HCT116 (cell line): ENCODE data around the gene PDZD8. TPM values are rescaled to one million over a fixed set of nuclear protein-coding genes. Genes with fewer than 3 reads are reported as not detected.

Source experiments
- ATAC-seq: fragments of 200-7000 bp; cut with Tn5 transposase; 2 replicates; pipeline ENCODE4 v1.9.1; 2020; ENCODE audit warnings: mild to moderate bottlenecking, moderate library complexity
- BruUV-seq: library from RNA; stranded (reverse); fragments of 400-500 nt; replicated peaks from 2 replicates; lab custom pipeline; 2021; lab: Mats Ljungman, UMichigan
- CTCF ChIA-PET: fragments of 300-600 bp; sonication (Branson Sonifier 250); formaldehyde crosslinking; loops from one replicate; lab custom pipeline; 2021; ENCODE audit warnings: antibody characterized with exemption; lab: Charles Lee
- POLR2A ChIA-PET: fragments of 300-600, 350-600 bp; sonication (Branson Sonifier 250); formaldehyde crosslinking; loops from one replicate; lab custom pipeline; 2021; ENCODE audit warnings: antibody characterized with exemption; lab: Charles Lee
- RAD21 ChIA-PET, 2 experiments: fragments of 300-600 bp; sonication (Branson Sonifier 250); formaldehyde crosslinking; loops; one replicate each; lab custom pipeline; 2023; ENCODE audit warnings: low total read pairs in 2 of 2; ENCODE audit not compliant: uncharacterized antibody in 2 of 2, unreplicated experiment in 2 of 2, low non-redundant PET in 1 of 2; lab: Charles Lee
- DNase-seq: peaks from one replicate; pipeline ENCODE4 v3.0.0-alpha.2; 2010; ENCODE audit warnings: low read depth, low spot score
- H2AFZ ChIP-seq: fragments of 200-600 bp; shearing (Covaris generic), sonication (generic); 2 replicates; pipeline ENCODE4 v1.6.1; 2017; ENCODE audit warnings: low read depth, mixed run types, mixed read lengths, antibody characterized with exemption, low read length; ENCODE audit not compliant: poor library complexity, severe bottlenecking
- H3K27ac ChIP-seq: 2 replicates; pipeline ENCODE4 v1.5.1; 2012; ENCODE audit warnings: low read depth, low read length
- H3K27me3 ChIP-seq: fragments of 200-600 bp; sonication (generic); 2 replicates; pipeline ENCODE4 v1.6.1; 2016; ENCODE audit warnings: mixed run types, low read length, mixed read lengths; ENCODE audit not compliant: insufficient read depth
- H3K36me3 ChIP-seq, 2 experiments: fragments of 200-500 bp in 1 of 2; fragments of 200-600 bp in 1 of 2; sonication (Bioruptor generic) in 1 of 2; sonication (generic) in 1 of 2; 2 replicates each; pipeline versions ENCODE4 v1.5.1 to v1.6.1; 2014 to 2016; ENCODE audit warnings: low read length in 2 of 2, inconsistent platforms in 1 of 2, mixed read lengths in 1 of 2, mixed run types in 1 of 2; ENCODE audit not compliant: insufficient read depth in 2 of 2, control insufficient read depth in 1 of 2
- H3K4me1 ChIP-seq, 2 experiments: fragments of 200-600 bp in 1 of 2; sonication (generic) in 1 of 2; 2 replicates each; pipeline versions ENCODE4 v1.5.1 to v1.6.1; 2012 to 2017; ENCODE audit warnings: low read length in 2 of 2, inconsistent platforms in 1 of 2, mild to moderate bottlenecking in 1 of 2, mixed read lengths in 1 of 2, mixed run types in 1 of 2, moderate library complexity in 1 of 2; ENCODE audit not compliant: insufficient read depth in 2 of 2, control insufficient read depth in 1 of 2
- H3K4me2 ChIP-seq: fragments of 200-600 bp; sonication (generic); 2 replicates; pipeline ENCODE4 v1.6.1; 2017; ENCODE audit warnings: mixed run types, low read length, mixed read lengths
- H3K4me3 ChIP-seq, 2 experiments: fragments of 200-600 bp in 1 of 2; sonication (generic) in 1 of 2; replicated peaks in 1 of 2; 2 replicates each; pipeline ENCODE4 v1.5.1; 2011 to 2016; ENCODE audit warnings: low read length in 2 of 2, control low read depth in 1 of 2, low read depth in 1 of 2, mild to moderate bottlenecking in 1 of 2, mixed read lengths in 1 of 2, mixed run types in 1 of 2
- H3K79me2 ChIP-seq: fragments of 200-600 bp; sonication (generic); 2 replicates; pipeline ENCODE4 v1.6.1; 2017; ENCODE audit warnings: mild to moderate bottlenecking, mixed run types, low read length, moderate library complexity, mixed read lengths; ENCODE audit not compliant: insufficient read depth
- H3K9ac ChIP-seq: fragments of 200-600 bp; sonication (generic); 2 replicates; pipeline ENCODE4 v1.6.1; 2016; ENCODE audit warnings: low read length, mixed read lengths
- H3K9me2 ChIP-seq: fragments of 200-600 bp; sonication (generic), shearing (Covaris generic); 2 replicates; pipeline ENCODE4 v1.6.1; 2017; ENCODE audit warnings: mixed run types, mild to moderate bottlenecking, moderate library complexity; ENCODE audit not compliant: insufficient read depth
- H3K9me3 ChIP-seq, 2 experiments: fragments of 200-500 bp in 1 of 2; fragments of 200-600 bp in 1 of 2; sonication (Bioruptor generic) in 1 of 2; sonication (generic) in 1 of 2; 2 replicates each; pipeline ENCODE4 v1.6.1; 2014 to 2017; ENCODE audit warnings: low read length in 2 of 2, mixed read lengths in 2 of 2, inconsistent platforms in 1 of 2, low read depth in 1 of 2, mild to moderate bottlenecking in 1 of 2, mixed run types in 1 of 2, moderate library complexity in 1 of 2; ENCODE audit not compliant: control insufficient read depth in 1 of 2, insufficient read depth in 1 of 2
- H4K20me1 ChIP-seq: fragments of 200-600 bp; sonication (generic), shearing (Covaris generic); 2 replicates; pipeline ENCODE4 v1.6.1; 2017; ENCODE audit warnings: mixed run types, mild to moderate bottlenecking, moderate library complexity; ENCODE audit not compliant: insufficient read depth
- CTCF ChIP-seq, 3 experiments: fragments of 200-600 bp in 1 of 3; sonication (generic) in 1 of 3; IDR thresholded peaks in 2 of 3; conservative IDR thresholded peaks in 1 of 3; 2 replicates each; pipeline ENCODE4 v1.5.1; 2012 to 2017; ENCODE audit warnings: low read depth in 2 of 3, low read length in 2 of 3, antibody characterized with exemption in 1 of 3, borderline replicate concordance in 1 of 3, control low read depth in 1 of 3, mild to moderate bottlenecking in 1 of 3, mixed read lengths in 1 of 3, mixed run types in 1 of 3, moderate library complexity in 1 of 3; ENCODE audit not compliant: insufficient read depth in 1 of 3
- POLR2A ChIP-seq: IDR thresholded peaks from 2 replicates; pipeline ENCODE4 v1.7.0; 2011; ENCODE audit warnings: borderline replicate concordance; ENCODE audit not compliant: insufficient read depth, insufficient read length; ENCODE audit errors: extremely low read depth
- POLR2AphosphoS5 ChIP-seq: IDR thresholded peaks from 2 replicates; pipeline ENCODE4 v1.6.1; 2011; ENCODE audit warnings: mild to moderate bottlenecking, low read depth, low read length, moderate library complexity
- RAD21 ChIP-seq: IDR thresholded peaks from 2 replicates; pipeline ENCODE4 v1.6.1; 2012; ENCODE audit warnings: low read depth, mild to moderate bottlenecking
- SIN3A ChIP-seq: IDR thresholded peaks from 2 replicates; pipeline ENCODE4 v1.6.1; 2012; ENCODE audit warnings: low read depth
- intact Hi-C: fragments of 100-400 bp; cut with micrococcal nuclease; formaldehyde crosslinking; loops from 2 replicates; pipeline ENCODE4 v1.10.0; 2022
- total RNA-seq: library from RNA; stranded (reverse); gene quantifications from one replicate; pipeline ENCODE4 v1.2.1, GENCODE V29; 2021; ENCODE audit not compliant: unreplicated experiment
- TF ChIP-seq, protein P1 (sequence below): IDR thresholded peaks from 2 replicates; pipeline ENCODE4 v1.6.1; 2012

Gene PDZD8
- total RNA-seq, 1 experiment from 2014 or later: 61.7 TPM

DNA sequence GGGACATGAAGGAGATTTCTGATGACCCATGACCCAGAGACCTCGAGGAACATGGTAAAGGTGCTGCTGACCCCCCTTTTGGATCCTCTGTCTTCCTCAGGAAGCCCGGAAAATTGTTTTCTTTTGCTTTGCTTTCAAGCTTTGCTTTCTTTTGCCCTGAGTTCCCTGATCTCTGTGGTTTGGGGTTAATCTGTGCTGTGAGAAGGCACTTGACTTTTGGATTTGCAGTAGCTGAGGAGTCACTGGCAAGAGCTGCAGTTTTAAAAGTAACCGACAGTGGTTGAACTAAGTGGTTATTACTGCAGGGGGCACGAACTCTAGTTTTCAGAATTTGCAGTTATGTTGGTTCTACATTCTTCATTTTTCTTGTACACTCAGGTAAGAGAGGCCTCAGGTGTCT is 53.0 kb downstream of the PDZD8 start:
- DNase-seq: no peak
- intact Hi-C loops: no loop called here
- H3K27ac ChIP-seq: no peak overlapping the region
- peaks cover 85% of the 10 kb centered on the region for H3K79me2 ChIP-seq
- ChIA-PET POLR2A (no interaction called here), RAD21 (interaction anchor here in 1 of 2 experiments (0.7 kb wide), 1 partner anchor 95 kb away, joined by 3 read pairs; no protein-coding TSS in a partner anchor), CTCF (interaction anchor here (0.9 to 2.0 kb wide), 4 partner anchors 9 to 106 kb away, joined by 3 to 10 read pairs (median 4); no protein-coding TSS in a partner anchor)
- no peak overlapping the region for H2AFZ ChIP-seq
- TF ChIP-seq CTCF (IDR thresholded peaks at IDR 0.05 in 2 of 3, conservative IDR thresholded peaks at IDR 0.05 in 1 of 3; ENCODE audit: borderline replicate concordance in 1 of 3, insufficient read depth in 1 of 3, low read depth in 2 of 3, low read length in 2 of 3): no peak
- TF ChIP-seq, protein P1, sequence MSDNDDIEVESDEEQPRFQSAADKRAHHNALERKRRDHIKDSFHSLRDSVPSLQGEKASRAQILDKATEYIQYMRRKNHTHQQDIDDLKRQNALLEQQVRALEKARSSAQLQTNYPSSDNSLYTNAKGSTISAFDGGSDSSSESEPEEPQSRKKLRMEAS: no peak
- no peak for TF ChIP-seq POLR2AphosphoS5
- TF ChIP-seq SIN3A: no peak
- no peaks in the 10 kb centered on the region for H3K27me3 ChIP-seq
- ATAC-seq: no peak
- no peak overlapping the region for H3K4me3 ChIP-seq
- H3K4me2 ChIP-seq: no peak overlapping the region
- peaks cover 21% of the 10 kb centered on the region; the same call in 1 of the 2 replicates for H4K20me1 ChIP-seq
- H3K9me2 ChIP-seq: no peaks in the 10 kb centered on the region
- no peaks in the 10 kb centered on the region for H3K9me3 ChIP-seq
- BruUV-seq: no TSS peak
- H3K4me1 ChIP-seq: no peaks in the 10 kb centered on the region
- no peaks in the 10 kb centered on the region; a peak in 1 of 4 replicates for H3K36me3 ChIP-seq
- no peak overlapping the region for H3K9ac ChIP-seq

GRCh38 chr10:117320050-117320665 is 55.1 kb downstream of the PDZD8 start:
- Histone ChIP-seq H3K9me3 (no peaks in the 10 kb centered on the region), H2AFZ (no peak overlapping the region), H4K20me1 (peaks cover 21% of the 10 kb centered on the region; the same call in 1 of the 2 replicates), H3K27me3 (no peaks in the 10 kb centered on the region), H3K9me2 (no peaks in the 10 kb centered on the region), H3K27ac (no peak overlapping the region), H3K4me1 (no peaks in the 10 kb centered on the region), H3K9ac (no peak overlapping the region), H3K79me2 (peaks cover 69% of the 10 kb centered on the region), H3K4me3 (no peak overlapping the region), H3K36me3 (no peaks in the 10 kb centered on the region; a peak in 1 of 4 replicates), H3K4me2 (no peak overlapping the region)
- DNase-seq (no peak), ATAC-seq (peak; percentile 84)
- no TSS peak for BruUV-seq
- ChIA-PET RAD21 (interaction anchor here (1.9 to 2.5 kb wide), 3 partner anchors 93 to 103 kb away, joined by 5 to 15 read pairs (median 13); no protein-coding TSS in a partner anchor), CTCF (interaction anchor here (0.7 to 4.3 kb wide), 24 partner anchors 9 to 693 kb away, joined by 3 to 120 read pairs (median 4); no protein-coding TSS in a partner anchor), POLR2A (no interaction called here)
- intact Hi-C loops: loop anchor here (1.0 kb wide), 1 partner anchor 104 kb away; no protein-coding TSS in a partner anchor
- TF ChIP-seq CTCF (IDR thresholded peaks at IDR 0.05 in 2 of 3, conservative IDR thresholded peaks at IDR 0.05 in 1 of 3; ENCODE audit: borderline replicate concordance in 1 of 3, insufficient read depth in 1 of 3, low read depth in 2 of 3, low read length in 2 of 3) (peak; percentile 71 to 95 (median 83)), POLR2A (no peak), RAD21 (peak; percentile 77)
